ENCODE measurements around the gene ICAM5. TPM values are rescaled to one million over a fixed set of nuclear protein-coding genes. Genes with fewer than 3 reads are reported as not detected.

The ICAM5 gene
- total and polyA plus RNA-seq, 9 of the 15 experiments (the other 6 are each of a cell fraction or from before 2014, with no cell fraction given), result 0.10 to 114 (median 13.7) TPM

DNA sequence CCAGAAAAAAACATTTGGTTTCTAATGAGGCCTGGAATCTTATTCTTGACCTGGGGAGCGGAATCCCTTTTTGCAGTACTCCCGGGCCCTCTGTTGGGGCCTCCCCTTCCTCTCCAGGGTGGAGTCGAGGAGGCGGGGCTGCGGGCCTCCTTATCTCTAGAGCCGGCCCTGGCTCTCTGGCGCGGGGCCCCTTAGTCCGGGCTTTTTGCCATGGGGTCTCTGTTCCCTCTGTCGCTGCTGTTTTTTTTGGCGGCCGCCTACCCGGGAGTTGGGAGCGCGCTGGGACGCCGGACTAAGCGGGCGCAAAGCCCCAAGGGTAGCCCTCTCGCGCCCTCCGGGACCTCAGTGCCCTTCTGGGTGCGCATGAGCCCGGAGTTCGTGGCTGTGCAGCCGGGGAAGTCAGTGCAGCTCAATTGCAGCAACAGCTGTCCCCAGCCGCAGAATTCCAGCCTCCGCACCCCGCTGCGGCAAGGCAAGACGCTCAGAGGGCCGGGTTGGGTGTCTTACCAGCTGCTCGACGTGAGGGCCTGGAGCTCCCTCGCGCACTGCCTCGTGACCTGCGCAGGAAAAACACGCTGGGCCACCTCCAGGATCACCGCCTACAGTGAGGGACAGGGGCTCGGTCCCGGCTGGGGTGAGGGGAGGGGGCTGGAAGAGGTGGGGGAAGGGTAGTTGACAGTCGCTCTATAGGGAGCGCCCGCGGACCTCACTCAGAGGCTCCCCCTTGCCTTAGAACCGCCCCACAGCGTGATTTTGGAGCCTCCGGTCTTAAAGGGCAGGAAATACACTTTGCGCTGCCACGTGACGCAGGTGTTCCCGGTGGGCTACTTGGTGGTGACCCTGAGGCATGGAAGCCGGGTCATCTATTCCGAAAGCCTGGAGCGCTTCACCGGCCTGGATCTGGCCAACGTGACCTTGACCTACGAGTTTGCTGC lies 2.7 kb upstream of the ICAM5 start, which contains the start of gene ICAM4 (continued):
- TF ChIP-seq ZNF146 (CRISPR knock-in tag; IDR thresholded peaks at IDR 0.05; ENCODE audit: unreplicated experiment) (no peak), ZNF217 (CRISPR knock-in tag; IDR thresholded peaks at IDR 0.05) (no peak), DACH1 (IDR thresholded peaks at IDR 0.05; ENCODE audit: partially characterized antibody) (peak; percentile 74), ZBED1 (IDR thresholded peaks at IDR 0.05) (peak; percentile 31; the same call in 1 of the 2 replicates), NR2C1 (IDR thresholded peaks at IDR 0.05) (peak; percentile 47; the same call in 1 of the 2 replicates), NR2C1 (tag; IDR thresholded peaks at IDR 0.05) (no peak), XRCC5 (IDR thresholded peaks at IDR 0.05; ENCODE audit: low read depth, low read length) (0 out of 2 replicates have a peak, but pooled peaks have one; percentile 26), CBFB (CRISPR knock-in tag; IDR thresholded peaks at IDR 0.05) (0 out of 2 replicates have a peak, but pooled peaks have one; percentile 51), CBX1 (IDR thresholded peaks at IDR 0.05; ENCODE audit: low read depth) (peak; percentile 69; the same call in 1 of the 2 replicates), BCOR (IDR thresholded peaks at IDR 0.05) (peak; percentile 56; the same call in 1 of the 2 replicates)
- TF ChIP-seq, protein P1, sequence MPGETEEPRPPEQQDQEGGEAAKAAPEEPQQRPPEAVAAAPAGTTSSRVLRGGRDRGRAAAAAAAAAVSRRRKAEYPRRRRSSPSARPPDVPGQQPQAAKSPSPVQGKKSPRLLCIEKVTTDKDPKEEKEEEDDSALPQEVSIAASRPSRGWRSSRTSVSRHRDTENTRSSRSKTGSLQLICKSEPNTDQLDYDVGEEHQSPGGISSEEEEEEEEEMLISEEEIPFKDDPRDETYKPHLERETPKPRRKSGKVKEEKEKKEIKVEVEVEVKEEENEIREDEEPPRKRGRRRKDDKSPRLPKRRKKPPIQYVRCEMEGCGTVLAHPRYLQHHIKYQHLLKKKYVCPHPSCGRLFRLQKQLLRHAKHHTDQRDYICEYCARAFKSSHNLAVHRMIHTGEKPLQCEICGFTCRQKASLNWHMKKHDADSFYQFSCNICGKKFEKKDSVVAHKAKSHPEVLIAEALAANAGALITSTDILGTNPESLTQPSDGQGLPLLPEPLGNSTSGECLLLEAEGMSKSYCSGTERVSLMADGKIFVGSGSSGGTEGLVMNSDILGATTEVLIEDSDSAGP (CRISPR knock-in tag; IDR thresholded peaks at IDR 0.05), result peak; percentile 72
- TF ChIP-seq, protein P2, sequence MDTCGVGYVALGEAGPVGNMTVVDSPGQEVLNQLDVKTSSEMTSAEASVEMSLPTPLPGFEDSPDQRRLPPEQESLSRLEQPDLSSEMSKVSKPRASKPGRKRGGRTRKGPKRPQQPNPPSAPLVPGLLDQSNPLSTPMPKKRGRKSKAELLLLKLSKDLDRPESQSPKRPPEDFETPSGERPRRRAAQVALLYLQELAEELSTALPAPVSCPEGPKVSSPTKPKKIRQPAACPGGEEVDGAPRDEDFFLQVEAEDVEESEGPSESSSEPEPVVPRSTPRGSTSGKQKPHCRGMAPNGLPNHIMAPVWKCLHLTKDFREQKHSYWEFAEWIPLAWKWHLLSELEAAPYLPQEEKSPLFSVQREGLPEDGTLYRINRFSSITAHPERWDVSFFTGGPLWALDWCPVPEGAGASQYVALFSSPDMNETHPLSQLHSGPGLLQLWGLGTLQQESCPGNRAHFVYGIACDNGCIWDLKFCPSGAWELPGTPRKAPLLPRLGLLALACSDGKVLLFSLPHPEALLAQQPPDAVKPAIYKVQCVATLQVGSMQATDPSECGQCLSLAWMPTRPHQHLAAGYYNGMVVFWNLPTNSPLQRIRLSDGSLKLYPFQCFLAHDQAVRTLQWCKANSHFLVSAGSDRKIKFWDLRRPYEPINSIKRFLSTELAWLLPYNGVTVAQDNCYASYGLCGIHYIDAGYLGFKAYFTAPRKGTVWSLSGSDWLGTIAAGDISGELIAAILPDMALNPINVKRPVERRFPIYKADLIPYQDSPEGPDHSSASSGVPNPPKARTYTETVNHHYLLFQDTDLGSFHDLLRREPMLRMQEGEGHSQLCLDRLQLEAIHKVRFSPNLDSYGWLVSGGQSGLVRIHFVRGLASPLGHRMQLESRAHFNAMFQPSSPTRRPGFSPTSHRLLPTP (IDR thresholded peaks at IDR 0.05; ENCODE audit: borderline replicate concordance, extremely low read depth, insufficient read length), result no peak

Data from K562 (cell line).